Measurements from ENCODE around the gene KCNF1.
"Not testable (repeated sequence)": the region's sequence is repeated elsewhere in the genome, so short reads cannot be mapped to it uniquely, and the experiment has no call there.

KCNF1 gene

GRCh38 chr2:10947446-10948187 is 35.9 kb downstream of the KCNF1 start:
- DNase-seq, result no peak

GRCh38 chr2:10948188-10948564 is 36.4 kb downstream of the KCNF1 start:
- DNase-seq, result no peak

GRCh38 chr2:10948606-10949230 is 37.0 kb downstream of the KCNF1 start:
- no peak for DNase-seq

DNA sequence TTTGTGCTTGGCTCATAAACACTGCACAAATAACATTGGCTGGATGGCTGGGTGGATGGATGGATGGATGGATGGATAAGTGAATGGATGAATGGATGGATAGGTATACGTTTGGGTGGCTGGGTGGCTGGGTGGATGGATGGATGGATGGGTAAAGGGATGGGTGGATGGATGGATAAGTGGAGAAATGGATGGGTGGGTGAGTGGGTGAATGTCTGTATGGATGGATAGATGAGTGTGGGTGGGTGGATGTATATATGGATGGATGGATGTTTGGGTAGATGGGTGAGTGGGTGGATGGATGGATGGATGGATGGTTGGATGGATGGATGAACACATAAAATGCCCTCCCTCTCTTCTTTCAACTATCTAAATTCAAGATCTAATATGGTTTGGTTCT is 38.1 kb downstream of the KCNF1 start:
- DNase-seq, result no peak

- no peak for DNase-seq
Measured at GRCh38 chr2:10951558-10952414, 40.1 kb downstream of the KCNF1 start.

DNA sequence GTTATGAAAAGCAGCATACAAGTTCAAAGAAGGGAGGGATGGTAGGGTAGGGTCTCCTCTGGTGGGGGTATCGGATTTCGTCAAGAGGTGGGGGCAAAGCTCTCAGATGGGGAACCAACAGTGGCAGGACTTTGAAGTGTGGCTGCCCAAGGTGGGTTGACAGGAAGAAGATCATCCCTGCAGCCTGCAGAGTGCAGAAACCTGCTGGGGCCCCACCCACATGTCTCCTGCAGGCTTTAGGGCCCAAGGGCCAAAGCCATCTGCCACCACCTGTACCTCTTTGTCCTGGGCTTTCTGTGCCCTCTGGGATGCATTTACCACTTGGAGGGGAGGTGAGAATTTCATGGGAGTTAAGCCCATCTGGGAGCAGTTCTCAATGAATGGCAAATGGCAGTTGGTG is 42.7 kb downstream of the KCNF1 start:
- no peak for DNase-seq

GRCh38 chr2:10954856-10955818 is 43.4 kb downstream of the KCNF1 start:
- DNase-seq, result no peak

GRCh38 chr2:10956006-10956790 is 44.5 kb downstream of the KCNF1 start:
- DNase-seq, result no peak

- DNase-seq, result no peak
Measured at GRCh38 chr2:10957391-10957790, 45.7 kb downstream of the KCNF1 start.

- not testable (repeated sequence) for DNase-seq
Measured at GRCh38 chr2:10958452-10958851, 46.7 kb downstream of the KCNF1 start.

DNA sequence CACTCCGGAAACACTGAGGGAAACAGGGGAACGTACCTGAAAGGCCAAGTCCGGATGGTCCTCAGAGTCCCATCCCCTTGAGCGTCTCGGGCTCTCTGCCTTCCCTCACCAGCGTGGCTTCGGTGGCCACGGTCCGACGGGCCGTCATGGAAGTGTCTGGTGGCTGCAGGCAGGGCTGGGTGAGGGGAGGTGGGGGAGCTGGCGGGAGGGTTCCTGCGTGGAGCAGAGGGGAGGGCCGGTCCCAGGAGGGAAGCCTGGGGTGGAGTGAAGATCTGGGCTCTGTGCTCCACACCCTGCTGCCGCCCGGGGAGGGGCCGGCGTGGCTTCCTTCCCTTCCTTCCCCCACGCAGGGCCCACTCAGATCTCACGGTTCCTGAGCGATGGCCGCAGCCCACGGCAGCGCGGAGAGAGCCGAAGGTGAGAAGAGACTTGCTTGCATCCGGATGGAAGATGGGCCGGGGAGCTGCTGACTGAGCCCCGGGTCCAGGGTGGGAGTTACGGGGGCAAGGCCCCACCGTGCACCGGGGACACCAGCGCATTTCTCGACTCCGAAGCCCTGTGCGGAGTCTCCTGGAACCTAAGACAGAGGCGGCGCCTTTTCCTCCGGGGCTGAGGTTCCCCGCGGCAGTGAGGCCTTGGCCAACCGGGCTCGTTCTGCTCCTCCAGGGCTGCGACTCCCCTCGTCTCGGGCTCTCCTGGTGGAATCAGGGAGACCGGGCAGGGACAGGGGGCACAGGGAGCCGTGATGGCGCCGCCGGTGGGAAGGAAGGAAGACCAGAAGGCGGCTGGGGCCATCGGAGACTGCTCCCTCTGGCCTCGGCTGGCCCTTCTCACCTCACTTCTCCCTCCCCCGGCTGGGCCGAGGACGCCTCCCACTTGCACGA is 49.1 kb downstream of the KCNF1 start:
- DNase-seq, result no peak

DNA sequence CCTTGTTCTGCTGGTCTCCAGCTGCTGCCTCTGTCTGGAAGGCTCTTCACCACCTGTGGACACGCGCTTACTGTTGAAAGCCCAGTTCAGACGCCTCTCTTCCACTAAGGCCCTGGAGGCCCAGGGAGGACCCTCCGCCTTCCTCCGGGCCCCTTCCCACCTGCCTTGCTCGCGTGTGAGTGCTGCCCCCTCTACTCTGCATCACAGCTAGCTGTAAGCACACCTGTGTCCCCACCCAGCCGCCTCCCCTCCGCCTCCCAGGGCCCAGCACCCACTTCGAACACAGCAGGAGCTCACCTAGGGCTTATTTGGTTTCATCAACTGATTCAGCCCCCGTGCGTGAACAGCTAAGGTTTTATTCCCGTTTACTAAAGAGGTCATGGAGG is 49.7 kb downstream of the KCNF1 start:
- no peak for DNase-seq

DNA sequence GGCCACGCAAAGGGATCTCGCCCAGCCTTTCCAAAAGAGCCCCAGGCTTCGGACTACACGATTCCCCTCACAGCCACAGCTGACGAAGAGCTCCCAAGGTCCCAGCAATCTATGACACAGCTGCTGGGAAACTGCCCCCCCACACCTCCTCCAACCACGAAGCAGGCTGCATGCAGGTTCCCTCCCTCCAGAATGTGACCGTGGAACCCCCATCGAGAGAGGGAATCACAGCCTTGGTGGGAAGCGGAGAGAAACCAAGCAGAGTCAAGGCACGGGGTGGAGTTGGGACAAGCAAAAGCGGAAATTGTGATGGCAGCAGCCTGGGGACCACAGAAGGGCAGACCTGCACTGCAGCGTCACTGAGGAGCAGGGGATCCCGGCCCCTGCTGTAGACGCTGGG is 50.3 kb downstream of the KCNF1 start:
- DNase-seq, result no peak

DNA sequence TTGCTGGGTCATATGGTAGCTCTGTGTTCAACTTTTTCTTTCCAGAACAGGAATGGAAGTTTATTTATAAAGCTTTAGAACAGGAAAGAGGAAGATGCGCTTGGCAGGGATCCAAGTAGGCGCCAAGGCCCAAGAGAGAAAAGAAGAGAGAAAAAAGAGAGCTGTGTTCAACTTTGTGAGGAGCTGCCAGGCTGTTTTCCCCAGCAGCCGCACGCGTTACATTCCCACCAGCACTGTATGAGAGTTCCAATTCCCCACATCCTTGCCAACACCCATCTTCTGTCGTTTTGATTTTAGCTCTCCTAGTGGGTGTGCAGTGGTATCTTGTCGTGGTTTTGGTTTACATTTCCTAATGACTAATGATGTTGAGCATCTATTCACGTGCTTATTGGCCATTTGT is 51.4 kb downstream of the KCNF1 start:
- no peak for DNase-seq
